NCI-H1694 treated with DMSO at 0.1 percent for 48 hours (cell line): ENCODE data around the gene FOXQ1.
"Not testable (repeated sequence)": the region's sequence is repeated elsewhere in the genome, so short reads cannot be mapped to it uniquely, and the experiment has no call there.

Experiments used
- DNase-seq: peaks from one replicate; lab custom pipeline; 2025; lab: John Stamatoyannopoulos, UW

FOXQ1 gene

GRCh38 chr6:1322696-1323219 lies 10.9 kb downstream of the FOXQ1 start:
- no peak for DNase-seq

- DNase-seq = no peak
Measured at GRCh38 chr6:1324936-1325335, 13.0 kb downstream of the FOXQ1 start.

- no peak for DNase-seq
Measured at GRCh38 chr6:1325461-1326309, 13.8 kb downstream of the FOXQ1 start.

GRCh38 chr6:1326535-1327121 lies 14.7 kb downstream of the FOXQ1 start:
- no peak for DNase-seq

- DNase-seq = no peak
Measured at GRCh38 chr6:1327630-1328029, 15.7 kb downstream of the FOXQ1 start.

GRCh38 chr6:1328129-1328800 lies 16.4 kb downstream of the FOXQ1 start:
- no peak for DNase-seq

- DNase-seq = no peak
Measured at GRCh38 chr6:1329708-1330107, 17.8 kb downstream of the FOXQ1 start.

GRCh38 chr6:1334684-1335083 lies 22.8 kb downstream of the FOXQ1 start:
- no peak for DNase-seq

GRCh38 chr6:1335367-1336037 lies 23.6 kb downstream of the FOXQ1 start:
- no peak for DNase-seq

GRCh38 chr6:1336246-1336843 lies 24.4 kb downstream of the FOXQ1 start:
- DNase-seq = no peak

GRCh38 chr6:1337791-1338190 lies 25.9 kb downstream of the FOXQ1 start:
- DNase-seq = no peak

GRCh38 chr6:1346101-1346500 lies 34.2 kb downstream of the FOXQ1 start:
- no peak for DNase-seq

GRCh38 chr6:1346558-1347091 lies 34.7 kb downstream of the FOXQ1 start:
- no peak for DNase-seq

- DNase-seq = no peak
Measured at GRCh38 chr6:1347161-1347560, 35.3 kb downstream of the FOXQ1 start.

GRCh38 chr6:1348675-1349074 lies 36.8 kb downstream of the FOXQ1 start:
- DNase-seq = no peak

- DNase-seq = no peak
Measured at GRCh38 chr6:1349655-1350054, 37.8 kb downstream of the FOXQ1 start.

- no peak for DNase-seq
Measured at GRCh38 chr6:1351381-1352008, 39.6 kb downstream of the FOXQ1 start.

- not testable (repeated sequence) for DNase-seq
Measured at GRCh38 chr6:1355068-1355467, 43.2 kb downstream of the FOXQ1 start.

GRCh38 chr6:1361717-1362116 lies 49.8 kb downstream of the FOXQ1 start:
- not testable (repeated sequence) for DNase-seq

- no peak for DNase-seq
Measured at GRCh38 chr6:1362643-1363042, 50.7 kb downstream of the FOXQ1 start.

GRCh38 chr6:1363298-1363697 lies 51.4 kb downstream of the FOXQ1 start:
- DNase-seq = no peak
